K562 (cell line): ENCODE results near the gene FBXW10B.

ENCODE experiments used
- ZBTB8A ChIP-seq: fragments of 450-650 bp; IDR thresholded peaks from 2 replicates; pipeline ENCODE4 v1.6.1; 2018; ENCODE audit warnings: mild to moderate bottlenecking, moderate library complexity; ENCODE audit not compliant: partially characterized antibody
- ZNF589 ChIP-seq: fragments of 200-800 bp; sonication (Bioruptor generic); IDR thresholded peaks from 2 replicates; pipeline ENCODE4 v1.6.1; 2016; ENCODE audit warnings: low read depth, missing genetic modification characterization, missing compliant biosample characterization

GRCh38 chr17:15659236-15659635, 39.7 kb upstream of the FBXW10B start:
- no peak for TF ChIP-seq ZNF589 (CRISPR knock-in tag)
- TF ChIP-seq ZBTB8A = no peak
